Right atrium auricular region (tissue), 2 donors: Measurements from ENCODE around the gene TMEM150C. TPM values are rescaled to one million over a fixed set of nuclear protein-coding genes. Genes with fewer than 3 reads are reported as not detected.

Source experiments
- DNase-seq: peaks from one replicate; pipeline ENCODE4 v3.0.0-alpha.2; 2019; ENCODE audit warnings: low spot score
- H3K27ac ChIP-seq, 2 donors: fragments of 200-600 bp; sonication (generic); 1 replicate in 1 of 2; 2 replicates in 1 of 2; pipeline ENCODE4 v1.5.1; 2016 to 2019
- H3K27me3 ChIP-seq, 2 donors: fragments of 200-600 bp; sonication (generic); one replicate each; pipeline versions ENCODE4 v1.5.1 to v1.6.0; 2017 to 2019
- H3K36me3 ChIP-seq: fragments of 200-600 bp; sonication (generic); one replicate; pipeline ENCODE4 v1.5.1; 2016
- H3K4me1 ChIP-seq, 2 donors: fragments of 200-600 bp; sonication (generic); one replicate each; pipeline versions ENCODE4 v1.5.1 to v1.6.0; 2017 to 2019
- H3K4me3 ChIP-seq, 2 donors: fragments of 200-600 bp; sonication (generic); 1 replicate in 1 of 2; 2 replicates in 1 of 2; pipeline ENCODE4 v1.5.1; 2017 to 2019; ENCODE audit warnings: mild to moderate bottlenecking in 1 of 2, moderate library complexity in 1 of 2
- H3K9me3 ChIP-seq, 2 donors: fragments of 200-600 bp; sonication (generic); one replicate each; pipeline ENCODE4 v1.5.1; 2019
- total RNA-seq, 2 donors: library from RNA; depleted of rRNA; stranded (reverse); fragments of >200 nt; gene quantifications; one replicate each; pipeline ENCODE4 v1.1.0, GENCODE V29; 2016
- TF ChIP-seq, protein P1 (sequence below), 2 donors: fragments of 200-600 bp; sonication (generic); IDR thresholded peaks; one replicate each; pipeline ENCODE4 v1.5.1; 2019; ENCODE audit warnings: antibody characterized with exemption in 2 of 2

The TMEM150C gene
- total RNA-seq, 2 donors from 2014 or later: 14.2 to 21.2 TPM

- no peaks in the 10 kb centered on the region for H3K27me3 ChIP-seq
- no peak for DNase-seq
- peaks cover 0 to 5% of the 10 kb centered on the region in 2 donors for H3K4me1 ChIP-seq
- no peaks in the 10 kb centered on the region for H3K36me3 ChIP-seq
- H3K9me3 ChIP-seq: no peaks in the 10 kb centered on the region
- TF ChIP-seq, protein P1, sequence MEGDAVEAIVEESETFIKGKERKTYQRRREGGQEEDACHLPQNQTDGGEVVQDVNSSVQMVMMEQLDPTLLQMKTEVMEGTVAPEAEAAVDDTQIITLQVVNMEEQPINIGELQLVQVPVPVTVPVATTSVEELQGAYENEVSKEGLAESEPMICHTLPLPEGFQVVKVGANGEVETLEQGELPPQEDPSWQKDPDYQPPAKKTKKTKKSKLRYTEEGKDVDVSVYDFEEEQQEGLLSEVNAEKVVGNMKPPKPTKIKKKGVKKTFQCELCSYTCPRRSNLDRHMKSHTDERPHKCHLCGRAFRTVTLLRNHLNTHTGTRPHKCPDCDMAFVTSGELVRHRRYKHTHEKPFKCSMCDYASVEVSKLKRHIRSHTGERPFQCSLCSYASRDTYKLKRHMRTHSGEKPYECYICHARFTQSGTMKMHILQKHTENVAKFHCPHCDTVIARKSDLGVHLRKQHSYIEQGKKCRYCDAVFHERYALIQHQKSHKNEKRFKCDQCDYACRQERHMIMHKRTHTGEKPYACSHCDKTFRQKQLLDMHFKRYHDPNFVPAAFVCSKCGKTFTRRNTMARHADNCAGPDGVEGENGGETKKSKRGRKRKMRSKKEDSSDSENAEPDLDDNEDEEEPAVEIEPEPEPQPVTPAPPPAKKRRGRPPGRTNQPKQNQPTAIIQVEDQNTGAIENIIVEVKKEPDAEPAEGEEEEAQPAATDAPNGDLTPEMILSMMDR (IDR thresholded peaks at IDR 0.05): no peak
- H3K27ac ChIP-seq: no peak overlapping the region
- H3K4me3 ChIP-seq: no peak overlapping the region
Observed at GRCh38 chr4:82436780-82437179, 125.0 kb downstream of the TMEM150C start.

- Histone ChIP-seq H3K4me1 (peaks cover 0 to 12% of the 10 kb centered on the region in 2 donors), H3K27ac (no peak overlapping the region), H3K27me3 (no peaks in the 10 kb centered on the region), H3K9me3 (no peaks in the 10 kb centered on the region), H3K4me3 (no peak overlapping the region), H3K36me3 (no peaks in the 10 kb centered on the region)
- no peak for DNase-seq
- TF ChIP-seq, protein P1 (IDR thresholded peaks at IDR 0.05): no peak
Observed at GRCh38 chr4:82436130-82436529, 125.7 kb downstream of the TMEM150C start.

DNA sequence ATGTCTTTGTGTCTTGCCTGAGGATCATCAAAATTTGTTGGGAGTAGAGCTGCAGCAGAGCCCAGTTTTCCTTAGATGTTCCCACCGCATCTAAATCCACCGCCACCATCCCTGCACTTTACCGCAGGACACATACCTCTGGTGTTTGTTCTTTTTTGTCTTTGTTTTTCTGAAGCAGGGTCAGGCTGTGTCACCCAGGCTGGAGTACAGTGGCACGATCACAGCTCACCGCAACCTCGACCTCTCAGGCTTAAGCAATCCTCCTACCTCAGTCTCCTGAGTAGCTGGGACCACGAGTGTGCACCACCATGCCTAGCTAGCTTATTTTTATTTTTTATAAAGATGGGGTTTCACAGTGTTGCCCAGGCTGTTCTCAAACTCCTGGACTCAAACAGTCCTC lies 126.8 kb downstream of the TMEM150C start:
- DNase-seq: no peak
- H3K9me3 ChIP-seq: no peaks in the 10 kb centered on the region
- H3K27ac ChIP-seq: no peak overlapping the region
- no peak overlapping the region for H3K4me3 ChIP-seq
- TF ChIP-seq, protein P1 (IDR thresholded peaks at IDR 0.05): no peak
- no peaks in the 10 kb centered on the region for H3K36me3 ChIP-seq
- peaks cover 0 to 14% of the 10 kb centered on the region in 2 donors for H3K4me1 ChIP-seq
- no peaks in the 10 kb centered on the region for H3K27me3 ChIP-seq

DNA sequence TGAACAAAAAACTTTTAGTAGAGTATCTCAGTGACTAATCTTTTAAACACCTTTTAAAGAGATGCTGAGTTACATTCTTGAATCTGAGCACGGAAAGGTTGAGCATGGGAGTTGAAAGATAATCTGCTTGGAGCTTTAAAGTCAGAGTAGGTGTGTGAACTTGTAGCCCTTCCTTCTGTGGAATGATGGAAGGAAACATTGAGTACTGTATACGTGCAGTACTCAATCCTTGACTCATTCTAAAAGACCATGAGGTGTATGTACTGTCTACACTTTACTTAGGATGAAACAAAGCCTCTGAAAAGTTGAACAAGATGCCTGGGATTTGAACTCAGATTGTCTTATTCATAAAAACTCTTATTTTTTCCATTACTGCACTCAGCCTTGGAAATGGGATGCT lies 128.0 kb downstream of the TMEM150C start:
- no peak overlapping the region for H3K4me3 ChIP-seq
- H3K9me3 ChIP-seq: no peaks in the 10 kb centered on the region
- H3K36me3 ChIP-seq: no peaks in the 10 kb centered on the region
- TF ChIP-seq, protein P1 (IDR thresholded peaks at IDR 0.05): no peak
- no peaks in the 10 kb centered on the region for H3K27me3 ChIP-seq
- no peak overlapping the region for H3K27ac ChIP-seq
- no peak for DNase-seq
- peaks cover 0 to 14% of the 10 kb centered on the region in 2 donors for H3K4me1 ChIP-seq

Other genes starting within 250 kb of the TMEM150C start
- gene HNRNPD, start 188.0 kb downstream of the TMEM150C start, total RNA-seq: 10 to 100 TPM; 45.7 to 48.7 TPM
- 10 to 100 TPM; 81.2 to 85.4 TPM for gene HNRNPDL, start 131.5 kb downstream of the TMEM150C start, total RNA-seq
- gene ENOPH1, start 131.4 kb downstream of the TMEM150C start, total RNA-seq: 10 to 100 TPM; 15.0 to 16.6 TPM
- gene SCD5, start 236.8 kb upstream of the TMEM150C start, total RNA-seq: 10 to 100 TPM in 1 of 2 donors, 1 to 10 TPM in 1; 9.7 to 14.0 TPM